NCI-H2196 (cell line): ENCODE measurements around the gene CHST15.

Experiments used
- DNase-seq: peaks from one replicate; lab custom pipeline; 2025; ENCODE audit not compliant: unreplicated experiment; lab: John Stamatoyannopoulos, UW

Gene CHST15, protein sequence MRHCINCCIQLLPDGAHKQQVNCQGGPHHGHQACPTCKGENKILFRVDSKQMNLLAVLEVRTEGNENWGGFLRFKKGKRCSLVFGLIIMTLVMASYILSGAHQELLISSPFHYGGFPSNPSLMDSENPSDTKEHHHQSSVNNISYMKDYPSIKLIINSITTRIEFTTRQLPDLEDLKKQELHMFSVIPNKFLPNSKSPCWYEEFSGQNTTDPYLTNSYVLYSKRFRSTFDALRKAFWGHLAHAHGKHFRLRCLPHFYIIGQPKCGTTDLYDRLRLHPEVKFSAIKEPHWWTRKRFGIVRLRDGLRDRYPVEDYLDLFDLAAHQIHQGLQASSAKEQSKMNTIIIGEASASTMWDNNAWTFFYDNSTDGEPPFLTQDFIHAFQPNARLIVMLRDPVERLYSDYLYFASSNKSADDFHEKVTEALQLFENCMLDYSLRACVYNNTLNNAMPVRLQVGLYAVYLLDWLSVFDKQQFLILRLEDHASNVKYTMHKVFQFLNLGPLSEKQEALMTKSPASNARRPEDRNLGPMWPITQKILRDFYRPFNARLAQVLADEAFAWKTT

GRCh38 chr10:124092860-124093773 lies at the start of gene CHST15:
CHST15 (minus strand) TSS chr10:124093598; CDS start chr10:124046212, 47,386 bp downstream.
- DNase-seq = no peak

GRCh38 chr10:124142960-124143359 lies 49.6 kb upstream of the CHST15 start:
- no peak for DNase-seq

- no peak for DNase-seq
Observed at GRCh38 chr10:124142006-124142739, 48.8 kb upstream of the CHST15 start.

GRCh38 chr10:124138883-124139348 lies 45.5 kb upstream of the CHST15 start:
- DNase-seq = no peak

DNA sequence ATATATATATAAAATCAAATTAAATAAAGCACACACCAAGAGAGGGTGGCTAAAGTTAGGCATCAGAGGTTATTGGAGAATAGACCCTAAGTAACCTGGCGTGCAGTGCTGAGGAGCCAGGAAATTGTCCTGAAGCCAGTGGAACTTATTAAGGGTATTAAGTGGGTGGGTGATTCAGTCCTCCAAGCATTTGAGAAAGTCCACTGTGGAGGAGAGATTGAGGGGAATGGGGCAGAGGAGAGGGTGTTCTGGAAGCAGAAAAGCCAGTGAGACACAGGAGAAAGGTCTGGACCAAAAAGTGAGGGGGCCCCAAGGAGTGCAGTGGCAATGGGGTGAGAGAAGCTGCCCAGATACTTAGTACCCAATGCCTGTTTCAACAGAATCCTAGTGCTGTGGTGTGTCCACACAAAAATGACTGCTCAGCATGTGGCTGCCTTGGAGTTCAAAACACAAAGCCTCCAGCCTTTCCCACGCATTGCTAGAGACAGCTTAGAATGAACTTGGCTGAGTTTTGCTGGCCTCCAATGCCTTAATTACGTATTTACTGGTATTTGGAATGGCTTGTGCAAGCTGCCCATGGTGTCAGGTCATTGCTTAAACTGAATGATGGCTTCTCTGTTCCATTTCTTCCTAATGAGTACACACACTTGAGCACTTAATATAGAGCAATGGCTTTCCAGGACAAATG lies 44.9 kb upstream of the CHST15 start:
- DNase-seq = no peak

GRCh38 chr10:124134251-124134893 lies 41.0 kb upstream of the CHST15 start:
- DNase-seq = no peak

DNA sequence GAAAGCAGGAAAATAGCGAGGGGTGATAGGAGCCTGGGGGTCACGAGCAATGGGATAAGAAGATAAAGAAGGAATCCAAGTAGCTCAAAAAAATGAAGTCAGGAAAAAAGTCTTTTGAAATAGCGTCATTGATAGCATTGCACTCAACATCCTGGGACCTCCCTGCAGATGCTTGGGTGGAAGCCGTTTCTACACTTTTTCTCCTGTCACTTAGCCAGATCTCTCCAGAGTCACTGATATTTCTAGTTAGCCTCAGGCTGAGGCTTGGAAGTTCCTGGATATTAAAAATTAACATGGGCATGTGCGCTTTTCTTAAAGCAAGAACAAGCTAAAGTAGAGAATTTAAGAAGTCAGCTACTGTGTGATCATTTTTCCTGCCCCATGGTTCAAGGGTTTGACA lies 39.5 kb upstream of the CHST15 start:
- DNase-seq = no peak

- no peak for DNase-seq
Observed at GRCh38 chr10:124132306-124132705, 38.9 kb upstream of the CHST15 start.

- no peak for DNase-seq
Observed at GRCh38 chr10:124131172-124131571, 37.8 kb upstream of the CHST15 start.

GRCh38 chr10:124130198-124130900 lies 37.0 kb upstream of the CHST15 start:
- no peak for DNase-seq

- no peak for DNase-seq
Observed at GRCh38 chr10:124129471-124129870, 36.1 kb upstream of the CHST15 start.

- no peak for DNase-seq
Observed at GRCh38 chr10:124128811-124129145, 35.4 kb upstream of the CHST15 start.

DNA sequence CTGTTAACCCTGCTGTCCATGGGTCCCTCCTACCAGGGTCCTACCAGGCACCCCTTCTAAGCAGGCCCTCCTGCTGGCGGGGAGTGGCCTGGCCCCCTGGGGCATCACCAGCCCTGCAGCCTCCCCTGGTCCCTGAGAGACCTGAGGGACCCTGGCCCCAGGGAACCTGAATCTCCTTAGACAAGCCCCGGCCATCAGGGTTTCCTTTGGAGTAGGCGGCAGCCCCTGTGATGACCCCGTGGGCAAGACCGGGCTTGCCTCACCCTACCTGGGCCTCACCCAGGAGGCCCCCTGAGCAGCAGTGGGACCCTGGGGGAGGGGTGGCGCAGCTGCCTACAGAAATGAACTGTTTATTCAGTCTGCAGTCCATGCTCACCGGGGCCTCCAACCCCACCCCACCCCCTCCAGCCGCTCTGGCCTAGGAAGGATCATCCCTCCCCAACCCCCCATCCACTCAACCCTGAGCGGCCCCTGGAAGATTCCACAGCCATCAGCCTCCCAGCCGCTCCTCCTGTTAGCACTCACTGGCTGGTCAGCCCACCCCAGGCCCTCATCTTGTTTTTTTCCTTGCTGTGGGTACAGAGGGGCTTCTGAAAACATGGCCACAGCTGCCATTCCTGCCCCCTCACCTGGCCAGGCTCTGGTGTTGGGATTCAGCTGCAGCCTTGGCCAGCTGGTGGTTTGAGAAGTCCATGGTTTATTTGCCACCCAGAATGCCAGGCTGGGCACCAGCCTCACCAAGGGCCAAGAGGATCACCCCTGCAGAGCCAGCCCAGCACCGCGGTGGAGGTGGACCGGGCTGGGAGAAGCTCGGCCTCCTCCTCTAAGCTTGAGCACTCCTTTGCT lies 34.8 kb upstream of the CHST15 start:
- no peak for DNase-seq

GRCh38 chr10:124127563-124127962 lies 34.2 kb upstream of the CHST15 start:
- DNase-seq = no peak

- no peak for DNase-seq
Observed at GRCh38 chr10:124126983-124127385, 33.6 kb upstream of the CHST15 start.

DNA sequence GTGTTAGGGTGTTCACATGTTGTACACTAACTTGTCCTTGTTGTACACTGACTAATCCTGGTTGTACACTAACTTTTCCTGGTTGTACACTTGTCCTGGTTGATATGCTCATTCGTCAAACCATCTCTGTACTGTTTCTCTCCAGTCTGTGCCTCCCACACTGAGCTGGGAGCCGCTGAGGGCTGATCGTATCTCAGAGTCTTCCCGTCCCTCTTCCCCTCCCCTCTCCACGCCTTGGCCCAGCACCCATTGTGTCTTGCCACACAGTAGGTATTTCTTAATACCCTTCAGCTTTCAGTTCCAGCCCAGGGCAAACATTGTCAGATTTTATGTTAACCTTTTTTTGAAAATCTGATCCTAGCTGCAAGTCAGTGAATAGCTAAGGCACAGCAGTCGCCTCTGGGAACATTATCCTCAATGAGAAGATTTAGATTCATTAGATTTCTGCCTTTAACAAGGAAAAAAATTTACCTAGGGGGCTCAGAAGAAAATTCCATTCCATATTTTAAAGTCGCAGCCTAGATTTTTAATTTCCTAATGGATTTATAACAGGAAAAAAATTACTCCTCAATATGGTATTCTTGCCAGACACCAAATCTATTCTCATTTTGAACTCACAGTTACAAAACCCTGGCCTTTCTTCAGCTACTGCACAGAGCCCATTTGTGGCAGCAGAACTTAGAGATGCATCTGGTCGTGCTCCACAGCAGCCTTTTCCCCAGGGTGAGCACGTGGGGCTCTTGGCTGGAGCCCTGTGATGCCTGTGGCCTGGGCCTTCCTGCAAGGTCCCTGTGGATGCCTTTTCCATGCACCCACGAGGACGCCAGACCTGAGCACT lies 33.0 kb upstream of the CHST15 start:
- DNase-seq = no peak

- DNase-seq = no peak
Observed at GRCh38 chr10:124125305-124126116, 32.1 kb upstream of the CHST15 start.
